Thymus (tissue), 11 donors: Measurements from ENCODE around the gene PLXND1. TPM values are rescaled to one million over a fixed set of nuclear protein-coding genes. Genes with fewer than 3 reads are reported as not detected.

ENCODE experiments used
- DNase-seq, 9 donors: peaks; one replicate each; pipeline ENCODE4 v3.0.0-alpha.2; 2013; ENCODE audit warnings: low spot score in 9 of 9, low read depth in 6 of 9, missing footprints in 1 of 9
- H3K27ac ChIP-seq, 2 donors: one replicate each; pipeline ENCODE4 v1.5.1; 2013; ENCODE audit warnings: control low read depth in 1 of 2, low read depth in 1 of 2, low read length in 1 of 2, mild to moderate bottlenecking in 1 of 2, moderate library complexity in 1 of 2
- H3K27me3 ChIP-seq, 2 donors: one replicate each; pipeline ENCODE4 v1.5.1; 2013; ENCODE audit warnings: low read length in 1 of 2; ENCODE audit not compliant: control insufficient read depth in 2 of 2, insufficient read depth in 1 of 2
- H3K36me3 ChIP-seq, 2 donors: one replicate each; pipeline ENCODE4 v1.5.1; 2013; ENCODE audit warnings: low read length in 1 of 2, mild to moderate bottlenecking in 1 of 2, moderate library complexity in 1 of 2; ENCODE audit not compliant: control insufficient read depth in 2 of 2, insufficient read depth in 2 of 2
- H3K4me1 ChIP-seq, 2 donors: one replicate each; pipeline ENCODE4 v1.5.1; 2013; ENCODE audit warnings: low read length in 2 of 2; ENCODE audit not compliant: control insufficient read depth in 2 of 2, insufficient read depth in 2 of 2
- H3K4me3 ChIP-seq, 2 donors: one replicate each; pipeline ENCODE4 v1.5.1; 2013; ENCODE audit warnings: low read length in 2 of 2, control low read depth in 1 of 2, mild to moderate bottlenecking in 1 of 2
- H3K9me3 ChIP-seq, 2 donors: one replicate each; pipeline ENCODE4 v1.5.1; 2013; ENCODE audit warnings: low read length in 1 of 2, mild to moderate bottlenecking in 1 of 2; ENCODE audit not compliant: control insufficient read depth in 2 of 2, insufficient read depth in 1 of 2
- WGBS: extraction: QIAGEN DNeasy Blood & Tissue Kit; methylation state at CpG from one replicate; pipeline ENCODE4 v1.1.7; 2013; 5-methylcytosine and 5-hydroxymethylcytosine counted together
- polyA plus RNA-seq: library from polyadenylated mRNA; stranded (reverse); fragments of 200-250 nt; gene quantifications from one replicate; pipeline ENCODE4 v1.2.3, GENCODE V29; 2013
- total RNA-seq: library from RNA; stranded (reverse); fragments of 120-200 nt; gene quantifications from one replicate; pipeline ENCODE4 v1.2.4, GENCODE V29; 2013
- donor health status: healthy.

PLXND1 gene
- total and polyA plus RNA-seq, 2 donors = 31.2 to 106 TPM

DNA sequence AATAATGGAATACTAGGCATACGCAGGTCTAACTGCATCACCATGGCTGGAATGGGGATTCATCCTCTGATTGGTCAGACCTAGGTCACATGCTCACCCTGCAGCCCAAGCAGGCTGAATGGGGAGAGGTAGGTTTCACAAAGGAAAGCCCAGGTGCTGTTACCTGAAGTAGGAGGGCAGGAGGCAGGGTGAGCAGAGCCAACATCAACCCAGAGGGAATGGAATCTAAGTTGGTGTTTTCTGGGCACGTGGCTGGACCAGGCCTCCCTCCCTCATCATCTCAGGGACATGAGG is 70.2 kb downstream of the PLXND1 start:
- H3K9me3 ChIP-seq = no peaks in the 10 kb centered on the region
- no peak for DNase-seq
- no peaks in the 10 kb centered on the region for H3K27me3 ChIP-seq
- no peaks in the 10 kb centered on the region for H3K4me1 ChIP-seq
- 98% methylated on average over 2 of the region's 2 CpGs for WGBS
- no peak overlapping the region for H3K4me3 ChIP-seq
- H3K27ac ChIP-seq = no peak overlapping the region
- H3K36me3 ChIP-seq = no peaks in the 10 kb centered on the region

DNA sequence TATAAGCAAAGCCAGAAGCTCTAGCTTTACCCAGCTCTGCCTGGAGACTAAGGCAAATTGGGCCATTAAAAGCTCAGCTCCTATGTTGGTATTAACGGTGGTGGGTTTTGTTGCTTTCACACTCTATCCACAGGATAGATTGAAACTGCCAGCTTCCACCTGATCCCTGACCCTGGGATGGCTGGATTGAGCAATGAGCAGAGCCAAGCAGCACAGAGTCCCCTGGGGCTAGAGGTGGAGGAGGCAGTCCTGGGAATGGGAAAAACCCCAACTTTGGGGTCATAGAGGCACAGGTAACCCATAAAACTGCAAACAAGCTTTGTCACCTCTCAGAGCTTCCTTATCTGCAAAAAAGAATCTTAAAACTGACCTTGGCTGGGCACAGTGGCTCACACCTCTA is 71.4 kb downstream of the PLXND1 start:
- Histone ChIP-seq H3K4me3 (no peak overlapping the region), H3K36me3 (no peaks in the 10 kb centered on the region), H3K9me3 (no peaks in the 10 kb centered on the region), H3K4me1 (no peaks in the 10 kb centered on the region), H3K27me3 (no peaks in the 10 kb centered on the region), H3K27ac (no peak overlapping the region)
- DNase-seq = no peak
- 98% methylated on average over 1 of the region's 1 CpG for WGBS

DNA sequence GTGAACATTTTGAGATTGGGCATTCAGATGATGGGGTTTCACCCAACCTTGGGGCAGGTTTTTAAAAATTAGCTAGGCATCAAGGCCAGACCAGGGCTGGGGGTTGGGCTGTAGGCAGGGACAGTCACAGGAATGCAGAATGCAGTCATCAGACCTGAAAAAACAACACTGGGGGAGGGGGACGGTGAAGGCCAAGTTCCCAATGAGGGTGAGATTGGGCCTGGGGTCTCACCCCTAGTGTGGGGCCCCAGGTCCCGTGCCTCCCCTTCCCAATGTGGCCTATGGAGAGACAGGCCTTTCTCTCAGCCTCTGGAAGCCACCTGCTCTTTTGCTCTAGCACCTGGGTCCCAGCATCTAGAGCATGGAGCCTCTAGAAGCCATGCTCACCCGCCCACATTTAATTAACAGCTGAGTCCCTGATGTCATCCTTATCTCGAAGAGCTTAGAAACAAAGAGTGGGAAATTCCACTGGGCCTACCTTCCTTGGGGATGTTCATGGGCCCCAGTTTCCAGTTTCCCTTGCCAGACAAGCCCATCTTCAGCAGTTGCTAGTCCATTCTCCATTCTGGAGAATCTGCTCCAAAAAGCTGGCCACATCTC is 71.9 kb downstream of the PLXND1 start:
- Histone ChIP-seq H3K9me3 (no peaks in the 10 kb centered on the region), H3K27ac (no peak overlapping the region), H3K4me3 (no peak overlapping the region), H3K4me1 (no peaks in the 10 kb centered on the region), H3K36me3 (no peaks in the 10 kb centered on the region), H3K27me3 (no peaks in the 10 kb centered on the region)
- 89% methylated on average over 4 of the region's 4 CpGs for WGBS
- DNase-seq = no peak

GRCh38 chr3:129533406-129533805 is 73.1 kb downstream of the PLXND1 start:
- Histone ChIP-seq H3K27ac (no peak overlapping the region), H3K27me3 (no peaks in the 10 kb centered on the region), H3K9me3 (no peaks in the 10 kb centered on the region), H3K4me3 (no peak overlapping the region), H3K4me1 (no peaks in the 10 kb centered on the region), H3K36me3 (no peaks in the 10 kb centered on the region)
- no peak for DNase-seq
- WGBS = 97% methylated on average over 16 of the region's 16 CpGs

- no peak overlapping the region for H3K4me3 ChIP-seq
- H3K27me3 ChIP-seq = no peaks in the 10 kb centered on the region
- H3K27ac ChIP-seq = no peak overlapping the region
- no peak for DNase-seq
- H3K36me3 ChIP-seq = no peaks in the 10 kb centered on the region
- 98% methylated on average over 20 of the region's 20 CpGs for WGBS
- H3K9me3 ChIP-seq = no peaks in the 10 kb centered on the region
- no peaks in the 10 kb centered on the region for H3K4me1 ChIP-seq
Measured at GRCh38 chr3:129532261-129532660, 74.2 kb downstream of the PLXND1 start.

DNA sequence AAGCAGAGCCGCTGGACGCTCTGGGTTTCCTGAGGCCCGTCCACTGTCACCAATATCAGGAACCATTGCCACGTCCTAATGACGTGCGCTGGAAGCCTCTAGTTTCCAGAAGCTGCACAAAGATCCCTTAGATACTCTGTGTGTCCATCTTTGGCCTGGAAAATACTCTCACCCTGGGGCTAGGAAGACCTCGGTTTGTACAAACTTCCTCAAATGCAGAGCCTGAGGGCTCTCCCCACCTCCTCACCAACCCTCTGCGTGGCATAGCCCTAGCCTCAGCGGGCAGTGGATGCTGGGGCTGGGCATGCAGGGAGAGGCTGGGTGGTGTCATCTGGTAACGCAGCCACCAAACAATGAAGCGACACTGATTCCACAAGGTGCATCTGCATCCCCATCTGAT is 74.8 kb downstream of the PLXND1 start:
- Histone ChIP-seq H3K36me3 (no peaks in the 10 kb centered on the region), H3K4me1 (no peaks in the 10 kb centered on the region), H3K4me3 (no peak overlapping the region), H3K9me3 (no peaks in the 10 kb centered on the region), H3K27me3 (no peaks in the 10 kb centered on the region), H3K27ac (no peak overlapping the region)
- WGBS = 96% methylated on average over 11 of the region's 11 CpGs
- no peak for DNase-seq

GRCh38 chr3:129530821-129531220 is 75.7 kb downstream of the PLXND1 start:
- Histone ChIP-seq H3K4me3 (no peak overlapping the region), H3K27ac (no peak overlapping the region), H3K27me3 (no peaks in the 10 kb centered on the region), H3K36me3 (no peaks in the 10 kb centered on the region), H3K9me3 (no peaks in the 10 kb centered on the region), H3K4me1 (no peaks in the 10 kb centered on the region)
- DNase-seq = no peak
- WGBS = 97% methylated on average over 13 of the region's 13 CpGs

GRCh38 chr3:129530251-129530791 is 76.2 kb downstream of the PLXND1 start:
- Histone ChIP-seq H3K4me3 (no peak overlapping the region), H3K27me3 (no peaks in the 10 kb centered on the region), H3K27ac (no peak overlapping the region), H3K9me3 (no peaks in the 10 kb centered on the region), H3K4me1 (no peaks in the 10 kb centered on the region), H3K36me3 (no peaks in the 10 kb centered on the region)
- 85% methylated on average over 6 of the region's 6 CpGs for WGBS
- DNase-seq = no peak

- Histone ChIP-seq H3K4me3 (no peak overlapping the region), H3K9me3 (no peaks in the 10 kb centered on the region), H3K36me3 (no peaks in the 10 kb centered on the region), H3K27ac (no peak overlapping the region), H3K4me1 (no peaks in the 10 kb centered on the region), H3K27me3 (no peaks in the 10 kb centered on the region)
- no peak for DNase-seq
- 96% methylated on average over 12 of the region's 12 CpGs for WGBS
Measured at GRCh38 chr3:129529436-129530210, 76.9 kb downstream of the PLXND1 start.
